Stimulated activated CD8-positive, alpha-beta memory T cell treated with anti-CD3 and anti-CD28 coated beads, Interleukin-15, amount 100 ng/mL, for 48 hours (primary cell): ENCODE results near the gene ZNF324.
"Not testable (repeated sequence)": the region's sequence is repeated elsewhere in the genome, so short reads cannot be mapped to it uniquely, and the experiment has no call there.

Source experiments
- DNase-seq, 2 donors: peaks; one replicate each; pipeline ENCODE4 v3.0.0-alpha.2; 2020; ENCODE audit warnings: low read depth in 2 of 2

ZNF324 gene

DNA sequence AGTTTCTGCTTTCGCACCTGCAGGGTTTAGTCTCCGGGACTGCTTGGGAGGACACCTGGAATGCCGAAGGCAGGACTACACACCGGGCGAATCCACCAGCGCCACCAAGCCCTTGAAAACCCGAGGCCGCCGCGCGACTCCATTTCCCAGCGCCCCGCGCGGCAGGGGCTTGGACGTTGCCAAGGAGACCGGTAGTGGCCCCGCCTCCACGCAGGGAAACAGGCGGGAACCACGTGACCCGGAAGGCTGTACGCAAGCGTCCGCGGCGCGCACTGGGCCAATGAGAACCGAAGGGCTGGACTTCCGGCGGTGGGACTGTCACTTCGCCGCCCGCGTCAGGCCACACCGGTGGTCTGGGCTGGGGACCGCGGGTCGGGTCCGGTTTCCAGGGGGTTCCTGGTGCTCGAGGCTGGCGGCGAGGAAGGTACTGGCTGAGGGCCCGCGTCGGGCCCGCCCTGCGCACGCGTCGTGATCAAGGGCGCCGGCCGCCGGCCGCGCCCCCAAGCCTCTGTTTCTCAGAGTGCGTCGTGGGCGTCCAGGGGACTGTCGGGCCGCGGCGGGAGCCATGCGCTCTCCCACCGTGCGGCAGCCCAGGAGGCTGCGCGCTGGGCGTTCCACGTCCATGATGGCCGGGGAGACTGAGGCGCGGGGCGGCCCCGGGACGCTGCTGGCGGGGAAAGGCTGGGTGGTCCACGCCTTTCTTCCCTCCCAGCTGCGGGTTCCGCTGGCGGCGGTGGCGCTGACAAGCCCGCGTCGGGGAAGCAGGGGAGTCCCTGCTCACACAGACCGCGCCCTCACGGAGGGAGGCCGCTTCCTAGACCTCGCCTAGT lies at the start of gene ZNF324:
ZNF324 (plus strand) TSS at position 321 of the 830 bp plus-strand sequence. CDS start 2,106 bp downstream, outside the sequence.
- DNase-seq: peak; percentile 97 to 98

GRCh38 chr19:58428617-58429016 lies 38.3 kb upstream of the ZNF324 start:
- no peak for DNase-seq

GRCh38 chr19:58429745-58430144 lies 37.1 kb upstream of the ZNF324 start:
- no peak for DNase-seq

- DNase-seq: no peak
Measured at GRCh38 chr19:58434217-58434616, 32.7 kb upstream of the ZNF324 start.

DNA sequence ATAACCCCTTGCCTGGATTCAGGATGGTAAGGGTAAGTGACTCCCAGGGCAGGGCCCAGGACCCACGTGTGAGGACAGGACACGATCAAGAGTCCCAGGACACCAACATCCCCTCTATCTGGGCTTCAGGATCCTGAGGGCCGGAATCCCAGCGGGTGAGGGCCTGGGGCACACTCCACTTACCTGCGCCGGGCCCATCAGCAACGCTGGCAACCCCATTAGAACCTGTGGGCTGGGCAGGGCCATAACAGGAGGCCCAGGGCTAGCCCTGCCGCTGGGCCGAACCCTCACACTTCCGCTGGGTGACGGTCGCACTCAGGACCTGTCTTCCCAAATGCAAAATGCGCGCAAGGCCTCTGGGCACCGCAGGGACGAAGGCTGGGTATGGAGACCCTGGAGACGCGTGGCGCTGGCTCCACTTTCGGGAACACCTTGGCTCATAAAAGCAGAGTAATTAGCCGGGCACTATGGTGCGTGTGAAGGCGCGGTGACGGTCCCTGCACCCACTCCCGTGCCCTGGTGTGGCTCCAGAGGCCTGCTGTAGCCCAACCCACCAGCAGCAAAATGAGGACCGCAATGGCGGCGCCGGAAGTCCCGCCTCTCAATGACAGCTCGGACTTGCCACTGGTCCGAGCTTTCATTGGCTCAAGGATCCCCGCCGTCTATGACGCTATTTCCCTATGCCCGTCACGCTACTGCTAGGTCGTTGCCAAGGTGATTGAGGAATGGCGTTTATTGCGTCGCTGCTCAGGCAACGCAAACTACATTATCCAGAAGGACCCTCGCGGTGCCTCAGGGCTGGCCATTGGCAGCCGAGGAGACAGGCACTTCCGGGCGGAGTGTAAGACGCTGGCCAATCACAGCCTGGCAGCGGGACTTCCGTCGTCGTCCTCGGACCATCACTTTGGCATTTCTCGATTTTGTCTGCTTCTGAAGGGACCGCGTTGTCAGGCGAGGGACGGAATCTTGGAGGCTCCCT lies 27.0 kb upstream of the ZNF324 start, which contains the start of gene ZNF132:
ZNF132 (minus strand) TSS at position 578 of the 979 bp plus-strand sequence; CDS start at position 246, 332 bp downstream.
- DNase-seq: peak; percentile 90 to 95

- no peak for DNase-seq
Measured at GRCh38 chr19:58440556-58440955, 26.3 kb upstream of the ZNF324 start.

GRCh38 chr19:58442986-58443385 lies 23.9 kb upstream of the ZNF324 start:
- DNase-seq: not testable (repeated sequence)

GRCh38 chr19:58448860-58449259 lies 18.0 kb upstream of the ZNF324 start:
- DNase-seq: not testable (repeated sequence)

- not testable (repeated sequence) for DNase-seq
Measured at GRCh38 chr19:58449980-58450379, 16.9 kb upstream of the ZNF324 start.

GRCh38 chr19:58450856-58451357 lies 16.0 kb upstream of the ZNF324 start:
- DNase-seq: no peak

- peak; percentile 94 for DNase-seq
Measured at GRCh38 chr19:58451358-58452101, 15.3 kb upstream of the ZNF324 start, which contains the start of gene ZNF324B. Gene ZNF324B, plus strand, starts transcription at chr19:58451622. Its CDS starts 2,080 bp downstream, at chr19:58453702.

GRCh38 chr19:58453743-58454142 lies 13.1 kb upstream of the ZNF324 start:
- DNase-seq: no peak

- DNase-seq: no peak
Measured at GRCh38 chr19:58455306-58455705, 11.6 kb upstream of the ZNF324 start.

- no peak for DNase-seq
Measured at GRCh38 chr19:58456111-58456510, 10.8 kb upstream of the ZNF324 start.

DNA sequence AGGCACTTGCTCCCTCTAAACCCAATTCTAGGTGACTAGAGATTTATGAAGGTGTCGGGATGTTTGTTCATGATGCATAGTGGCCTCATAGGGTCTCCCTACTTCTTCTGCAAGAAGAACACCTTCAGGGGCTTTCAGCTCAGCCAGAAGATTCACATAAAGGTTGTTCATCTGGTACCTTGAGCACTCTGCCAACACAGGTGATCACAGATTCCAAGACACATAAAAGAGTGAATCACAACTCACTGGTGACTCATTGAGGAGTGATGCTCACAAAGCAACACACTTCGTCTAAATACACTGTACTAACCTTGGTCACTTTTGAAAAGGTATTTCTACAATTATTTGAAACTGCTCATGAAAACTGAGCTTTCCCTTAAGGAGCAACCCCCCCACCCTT lies 6.8 kb upstream of the ZNF324 start:
- no peak for DNase-seq

DNA sequence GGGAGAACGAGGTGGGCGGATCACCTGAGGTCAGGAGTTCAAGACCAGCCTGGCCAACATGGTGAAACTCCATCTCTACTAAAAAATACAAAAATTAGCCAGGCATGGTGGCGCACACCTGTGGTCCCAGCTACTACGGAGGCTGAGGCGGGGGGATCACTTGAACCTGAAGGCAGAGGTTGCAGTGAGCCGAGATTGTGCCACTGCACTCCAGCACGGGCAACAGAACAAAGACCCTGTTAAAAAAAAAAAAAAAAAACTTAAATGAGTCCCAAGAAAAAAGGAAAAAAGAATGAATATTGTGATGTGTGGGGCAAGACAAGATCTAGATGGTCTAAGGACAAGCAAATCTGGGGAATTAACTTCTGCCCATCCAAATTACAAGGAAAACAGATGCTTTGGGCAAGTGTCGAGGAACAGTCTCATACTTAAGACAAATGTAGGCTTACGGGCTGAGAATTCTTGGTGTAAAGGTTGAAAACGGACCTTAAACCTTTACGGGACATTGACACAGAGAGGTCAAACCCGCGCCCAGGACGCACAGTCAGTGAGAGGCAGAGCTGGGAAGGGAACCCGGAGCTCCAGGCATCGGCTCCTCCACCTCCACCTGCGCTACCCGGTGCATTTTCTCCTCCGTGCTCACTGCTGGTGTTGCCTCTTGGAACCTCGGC lies 656 bp upstream of the ZNF324 start:
- DNase-seq: no peak

DNA sequence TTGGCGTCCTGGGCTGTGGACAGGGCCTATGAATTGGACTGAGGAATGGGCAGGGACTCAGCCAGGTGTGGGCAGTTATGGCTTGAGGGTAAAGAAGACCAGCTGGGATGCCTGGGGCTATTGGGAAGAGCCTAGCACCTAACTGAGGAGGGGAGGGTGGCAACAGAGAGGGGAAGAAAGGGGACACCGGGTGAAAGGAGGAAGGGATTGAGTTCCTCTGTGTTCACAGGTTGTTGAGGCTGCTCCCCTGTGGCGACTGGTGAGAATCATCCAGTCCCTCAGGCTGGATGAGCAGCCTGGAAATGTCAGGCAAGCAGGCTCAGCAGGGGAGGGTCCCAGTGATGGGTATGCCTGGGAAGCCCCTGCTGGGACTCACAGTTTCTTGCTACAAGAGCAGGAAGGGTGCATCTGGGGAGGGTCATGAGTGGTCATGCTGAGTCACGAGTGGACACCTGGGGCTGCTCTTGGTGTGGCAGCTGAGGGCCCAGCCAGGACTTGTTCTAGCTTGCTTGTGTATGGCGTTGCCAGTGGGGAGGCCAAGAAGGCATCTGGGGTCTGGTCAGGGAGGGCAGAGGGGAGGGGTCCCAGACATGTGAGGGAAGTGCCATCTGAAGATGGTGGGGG lies 1.4 kb downstream of the ZNF324 start:
- DNase-seq: no peak

GRCh38 chr19:58469241-58470013 lies 2.5 kb downstream of the ZNF324 start:
- no peak for DNase-seq

DNA sequence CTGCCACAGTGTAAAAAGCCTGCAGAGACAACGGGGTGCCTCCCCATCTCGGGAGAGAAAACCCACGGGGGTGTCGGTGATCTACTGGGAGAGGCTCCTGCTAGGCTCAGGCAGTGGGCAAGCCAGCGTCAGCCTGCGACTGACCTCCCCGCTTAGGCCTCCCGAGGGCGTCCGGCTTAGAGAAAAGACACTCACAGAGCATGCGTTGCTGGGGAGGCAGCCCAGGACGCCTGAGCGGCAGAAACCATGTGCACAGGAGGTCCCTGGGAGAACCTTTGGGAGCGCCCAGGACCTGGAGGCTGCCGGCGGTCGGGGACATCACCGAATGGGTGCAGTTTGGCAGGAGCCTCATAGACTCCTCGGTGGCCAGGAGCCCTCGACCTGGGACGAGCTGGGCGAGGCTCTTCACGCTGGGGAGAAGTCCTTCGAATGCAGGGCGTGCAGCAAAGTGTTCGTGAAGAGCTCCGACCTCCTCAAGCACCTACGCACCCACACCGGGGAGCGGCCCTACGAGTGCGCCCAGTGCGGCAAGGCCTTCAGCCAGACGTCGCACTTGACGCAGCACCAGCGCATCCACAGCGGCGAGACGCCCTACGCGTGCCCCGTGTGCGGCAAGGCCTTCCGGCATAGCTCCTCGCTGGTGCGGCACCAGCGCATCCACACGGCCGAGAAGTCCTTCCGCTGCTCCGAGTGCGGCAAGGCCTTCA lies 4.1 kb downstream of the ZNF324 start:
- not testable (repeated sequence) for DNase-seq
